HCT116 (cell line): Measurements from ENCODE around the gene CA11. TPM values are rescaled to one million over a fixed set of nuclear protein-coding genes. Genes with fewer than 3 reads are reported as not detected.

Experiments
- ATAC-seq: fragments of 200-7000 bp; cut with Tn5 transposase; 2 replicates; pipeline ENCODE4 v1.9.1; 2020; ENCODE audit warnings: mild to moderate bottlenecking, moderate library complexity
- BruUV-seq: library from RNA; stranded (reverse); fragments of 400-500 nt; replicated peaks from 2 replicates; lab custom pipeline; 2021; lab: Mats Ljungman, UMichigan
- CTCF ChIA-PET: fragments of 300-600 bp; sonication (Branson Sonifier 250); formaldehyde crosslinking; loops from one replicate; lab custom pipeline; 2021; ENCODE audit warnings: antibody characterized with exemption; lab: Charles Lee
- POLR2A ChIA-PET: fragments of 300-600, 350-600 bp; sonication (Branson Sonifier 250); formaldehyde crosslinking; loops from one replicate; lab custom pipeline; 2021; ENCODE audit warnings: antibody characterized with exemption; lab: Charles Lee
- RAD21 ChIA-PET, 2 experiments: fragments of 300-600 bp; sonication (Branson Sonifier 250); formaldehyde crosslinking; loops; one replicate each; lab custom pipeline; 2023; ENCODE audit warnings: low total read pairs in 2 of 2; ENCODE audit not compliant: uncharacterized antibody in 2 of 2, unreplicated experiment in 2 of 2, low non-redundant PET in 1 of 2; lab: Charles Lee
- DNase-seq: peaks from one replicate; pipeline ENCODE4 v3.0.0-alpha.2; 2010; ENCODE audit warnings: low read depth, low spot score
- H2AFZ ChIP-seq: fragments of 200-600 bp; shearing (Covaris generic), sonication (generic); 2 replicates; pipeline ENCODE4 v1.6.1; 2017; ENCODE audit warnings: low read depth, mixed run types, mixed read lengths, antibody characterized with exemption, low read length; ENCODE audit not compliant: poor library complexity, severe bottlenecking
- H3K27ac ChIP-seq: 2 replicates; pipeline ENCODE4 v1.5.1; 2012; ENCODE audit warnings: low read depth, low read length
- H3K27me3 ChIP-seq: fragments of 200-600 bp; sonication (generic); 2 replicates; pipeline ENCODE4 v1.6.1; 2016; ENCODE audit warnings: mixed run types, low read length, mixed read lengths; ENCODE audit not compliant: insufficient read depth
- H3K36me3 ChIP-seq, 2 experiments: fragments of 200-500 bp in 1 of 2; fragments of 200-600 bp in 1 of 2; sonication (Bioruptor generic) in 1 of 2; sonication (generic) in 1 of 2; 2 replicates each; pipeline versions ENCODE4 v1.5.1 to v1.6.1; 2014 to 2016; ENCODE audit warnings: low read length in 2 of 2, inconsistent platforms in 1 of 2, mixed read lengths in 1 of 2, mixed run types in 1 of 2; ENCODE audit not compliant: insufficient read depth in 2 of 2, control insufficient read depth in 1 of 2
- H3K4me1 ChIP-seq, 2 experiments: fragments of 200-600 bp in 1 of 2; sonication (generic) in 1 of 2; 2 replicates each; pipeline versions ENCODE4 v1.5.1 to v1.6.1; 2012 to 2017; ENCODE audit warnings: low read length in 2 of 2, inconsistent platforms in 1 of 2, mild to moderate bottlenecking in 1 of 2, mixed read lengths in 1 of 2, mixed run types in 1 of 2, moderate library complexity in 1 of 2; ENCODE audit not compliant: insufficient read depth in 2 of 2, control insufficient read depth in 1 of 2
- H3K4me2 ChIP-seq: fragments of 200-600 bp; sonication (generic); 2 replicates; pipeline ENCODE4 v1.6.1; 2017; ENCODE audit warnings: mixed run types, low read length, mixed read lengths
- H3K4me3 ChIP-seq, 2 experiments: fragments of 200-600 bp in 1 of 2; sonication (generic) in 1 of 2; replicated peaks in 1 of 2; 2 replicates each; pipeline ENCODE4 v1.5.1; 2011 to 2016; ENCODE audit warnings: low read length in 2 of 2, control low read depth in 1 of 2, low read depth in 1 of 2, mild to moderate bottlenecking in 1 of 2, mixed read lengths in 1 of 2, mixed run types in 1 of 2
- H3K79me2 ChIP-seq: fragments of 200-600 bp; sonication (generic); 2 replicates; pipeline ENCODE4 v1.6.1; 2017; ENCODE audit warnings: mild to moderate bottlenecking, mixed run types, low read length, moderate library complexity, mixed read lengths; ENCODE audit not compliant: insufficient read depth
- H3K9ac ChIP-seq: fragments of 200-600 bp; sonication (generic); 2 replicates; pipeline ENCODE4 v1.6.1; 2016; ENCODE audit warnings: low read length, mixed read lengths
- H3K9me2 ChIP-seq: fragments of 200-600 bp; sonication (generic), shearing (Covaris generic); 2 replicates; pipeline ENCODE4 v1.6.1; 2017; ENCODE audit warnings: mixed run types, mild to moderate bottlenecking, moderate library complexity; ENCODE audit not compliant: insufficient read depth
- H3K9me3 ChIP-seq, 2 experiments: fragments of 200-500 bp in 1 of 2; fragments of 200-600 bp in 1 of 2; sonication (Bioruptor generic) in 1 of 2; sonication (generic) in 1 of 2; 2 replicates each; pipeline ENCODE4 v1.6.1; 2014 to 2017; ENCODE audit warnings: low read length in 2 of 2, mixed read lengths in 2 of 2, inconsistent platforms in 1 of 2, low read depth in 1 of 2, mild to moderate bottlenecking in 1 of 2, mixed run types in 1 of 2, moderate library complexity in 1 of 2; ENCODE audit not compliant: control insufficient read depth in 1 of 2, insufficient read depth in 1 of 2
- H4K20me1 ChIP-seq: fragments of 200-600 bp; sonication (generic), shearing (Covaris generic); 2 replicates; pipeline ENCODE4 v1.6.1; 2017; ENCODE audit warnings: mixed run types, mild to moderate bottlenecking, moderate library complexity; ENCODE audit not compliant: insufficient read depth
- CBX3 ChIP-seq: IDR thresholded peaks from 2 replicates; pipeline ENCODE4 v1.6.1; 2012; ENCODE audit warnings: low read depth
- EGR1 ChIP-seq: IDR thresholded peaks from 2 replicates; pipeline ENCODE4 v1.6.1; 2012; ENCODE audit warnings: low read depth
- EZH2phosphoT487 ChIP-seq: fragments of 200-600 bp; IDR thresholded peaks from 2 replicates; pipeline ENCODE4 v1.6.1; 2018; ENCODE audit warnings: antibody characterized with exemption, borderline replicate concordance
- FOSL1 ChIP-seq: IDR thresholded peaks from 2 replicates; pipeline ENCODE4 v1.6.1; 2012; ENCODE audit warnings: low read depth
- JUND ChIP-seq: IDR thresholded peaks from 2 replicates; pipeline ENCODE4 v1.6.1; 2012
- RAD21 ChIP-seq: IDR thresholded peaks from 2 replicates; pipeline ENCODE4 v1.6.1; 2012; ENCODE audit warnings: low read depth, mild to moderate bottlenecking
- YY1 ChIP-seq: IDR thresholded peaks from 2 replicates; pipeline ENCODE4 v1.6.1; 2011; ENCODE audit warnings: low read length, low read depth, moderate library complexity, mild to moderate bottlenecking; ENCODE audit not compliant: insufficient replicate concordance; ENCODE audit errors: extremely low read depth
- ZNF274 ChIP-seq: fragments of 200-500 bp; sonication (Bioruptor generic); IDR thresholded peaks from 2 replicates; pipeline ENCODE4 v1.6.1; 2014; ENCODE audit warnings: mild to moderate bottlenecking, low read depth, low read length, inconsistent platforms
- intact Hi-C: fragments of 100-400 bp; cut with micrococcal nuclease; formaldehyde crosslinking; loops from 2 replicates; pipeline ENCODE4 v1.10.0; 2022
- total RNA-seq: library from RNA; stranded (reverse); gene quantifications from one replicate; pipeline ENCODE4 v1.2.1, GENCODE V29; 2021; ENCODE audit not compliant: unreplicated experiment
- TF ChIP-seq, protein P1 (sequence below): IDR thresholded peaks from 2 replicates; pipeline ENCODE4 v1.6.1; 2011; ENCODE audit warnings: mild to moderate bottlenecking, low read length, moderate library complexity; ENCODE audit not compliant: insufficient replicate concordance; ENCODE audit errors: extremely low read depth

The CA11 gene
- total RNA-seq, 1 experiment from 2014 or later: 29.6 TPM

DNA sequence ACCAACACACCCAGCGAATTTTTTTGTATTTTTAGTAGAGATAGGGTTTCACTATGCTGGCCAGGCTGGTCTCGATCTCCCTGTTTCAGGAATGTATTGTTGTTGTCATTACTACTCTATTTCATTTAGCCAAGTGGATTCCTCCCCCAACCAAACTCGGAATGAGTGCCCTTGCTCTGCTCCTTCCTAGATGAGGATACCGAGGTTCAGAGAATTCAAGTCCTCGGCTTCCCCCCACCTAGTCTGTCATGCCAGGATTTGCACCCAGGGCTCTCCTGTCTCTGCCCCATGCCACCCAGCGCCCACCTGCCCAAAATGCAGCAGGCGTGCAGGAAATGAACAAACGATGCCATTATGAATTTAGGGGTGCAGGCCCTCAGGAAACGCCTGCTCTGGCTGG, 43.0 kb downstream of the CA11 start:
- no peak overlapping the region for H3K9ac ChIP-seq
- H3K4me2 ChIP-seq: no peak overlapping the region
- no peak overlapping the region for H2AFZ ChIP-seq
- no peaks in the 10 kb centered on the region for H3K9me2 ChIP-seq
- no peaks in the 10 kb centered on the region for H3K27me3 ChIP-seq
- H4K20me1 ChIP-seq: no peaks in the 10 kb centered on the region
- CTCF ChIA-PET: no interaction called here
- H3K9me3 ChIP-seq: no peaks in the 10 kb centered on the region
- ATAC-seq: no peak
- no peak for DNase-seq
- BruUV-seq: no TSS peak
- H3K27ac ChIP-seq: no peak overlapping the region
- no peaks in the 10 kb centered on the region for H3K4me1 ChIP-seq
- RAD21 ChIA-PET: no interaction called here
- no peaks in the 10 kb centered on the region for H3K79me2 ChIP-seq
- H3K36me3 ChIP-seq: no peaks in the 10 kb centered on the region
- TF ChIP-seq ZNF274 (no peak), EGR1 (no peak), CBX3 (no peak), EZH2phosphoT487 (no peak), RAD21 (no peak), YY1 (no peak), FOSL1 (no peak), JUND (no peak)
- TF ChIP-seq, protein P1, sequence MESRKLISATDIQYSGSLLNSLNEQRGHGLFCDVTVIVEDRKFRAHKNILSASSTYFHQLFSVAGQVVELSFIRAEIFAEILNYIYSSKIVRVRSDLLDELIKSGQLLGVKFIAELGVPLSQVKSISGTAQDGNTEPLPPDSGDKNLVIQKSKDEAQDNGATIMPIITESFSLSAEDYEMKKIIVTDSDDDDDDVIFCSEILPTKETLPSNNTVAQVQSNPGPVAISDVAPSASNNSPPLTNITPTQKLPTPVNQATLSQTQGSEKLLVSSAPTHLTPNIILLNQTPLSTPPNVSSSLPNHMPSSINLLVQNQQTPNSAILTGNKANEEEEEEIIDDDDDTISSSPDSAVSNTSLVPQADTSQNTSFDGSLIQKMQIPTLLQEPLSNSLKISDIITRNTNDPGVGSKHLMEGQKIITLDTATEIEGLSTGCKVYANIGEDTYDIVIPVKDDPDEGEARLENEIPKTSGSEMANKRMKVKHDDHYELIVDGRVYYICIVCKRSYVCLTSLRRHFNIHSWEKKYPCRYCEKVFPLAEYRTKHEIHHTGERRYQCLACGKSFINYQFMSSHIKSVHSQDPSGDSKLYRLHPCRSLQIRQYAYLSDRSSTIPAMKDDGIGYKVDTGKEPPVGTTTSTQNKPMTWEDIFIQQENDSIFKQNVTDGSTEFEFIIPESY: no peak
- POLR2A ChIA-PET: no interaction called here
- intact Hi-C loops: no loop called here
- no peak overlapping the region for H3K4me3 ChIP-seq
